ENCODE results near the gene NTM.
"Not testable (repeated sequence)": the region's sequence is repeated elsewhere in the genome, so short reads cannot be mapped to it uniquely, and the experiment has no call there.

The NTM gene

GRCh38 chr11:132307309-132308020 lies 937.0 kb downstream of the NTM start:
- DNase-seq: no peak

GRCh38 chr11:132310390-132311375 lies 940.3 kb downstream of the NTM start:
- DNase-seq: no peak

GRCh38 chr11:132311703-132312102 lies 941.3 kb downstream of the NTM start:
- DNase-seq: no peak

GRCh38 chr11:132312161-132312560 lies 941.7 kb downstream of the NTM start:
- no peak for DNase-seq

GRCh38 chr11:132312701-132313111 lies 942.3 kb downstream of the NTM start:
- DNase-seq: peak; percentile 33

- no peak for DNase-seq
These were observed 944.6 kb downstream of the NTM start for GRCh38 chr11:132314911-132315455.

GRCh38 chr11:132315696-132316095 lies 945.3 kb downstream of the NTM start:
- no peak for DNase-seq

GRCh38 chr11:132318421-132319157 lies 948.2 kb downstream of the NTM start:
- peak; percentile 22 for DNase-seq

GRCh38 chr11:132319419-132319818 lies 949.0 kb downstream of the NTM start:
- DNase-seq: not testable (repeated sequence)

GRCh38 chr11:132330515-132330914 lies 960.1 kb downstream of the NTM start:
- DNase-seq: no peak

GRCh38 chr11:132332521-132332920 lies 962.1 kb downstream of the NTM start:
- no peak for DNase-seq

GRCh38 chr11:132334769-132335280 lies 964.4 kb downstream of the NTM start:
- DNase-seq: no peak

- DNase-seq: no peak
These were observed 964.9 kb downstream of the NTM start for GRCh38 chr11:132335311-132335710.

GRCh38 chr11:132336781-132337535 lies 966.5 kb downstream of the NTM start:
- no peak for DNase-seq

- DNase-seq: no peak
These were observed 967.5 kb downstream of the NTM start for GRCh38 chr11:132337819-132338416.

- no peak for DNase-seq
These were observed 972.0 kb downstream of the NTM start for GRCh38 chr11:132342408-132342807.

- DNase-seq: peak; percentile 55
These were observed 973.2 kb downstream of the NTM start for GRCh38 chr11:132343445-132344175.

GRCh38 chr11:132346558-132347148 lies 976.2 kb downstream of the NTM start:
- DNase-seq: no peak

GRCh38 chr11:132347156-132348090 lies 977.0 kb downstream of the NTM start:
- peak; percentile 45 for DNase-seq

Measured in activated CD4-positive, alpha-beta T cell treated with anti-CD3 and anti-CD28 coated beads, Interleukin-10, Interleukin-2, amounts not matched to agents 100 ng/mL and 50 ng/mL, durations not matched to agents 16 hours and 8 hours (primary cell).